ENCODE results near the gene GJB4.

The GJB4 gene

DNA sequence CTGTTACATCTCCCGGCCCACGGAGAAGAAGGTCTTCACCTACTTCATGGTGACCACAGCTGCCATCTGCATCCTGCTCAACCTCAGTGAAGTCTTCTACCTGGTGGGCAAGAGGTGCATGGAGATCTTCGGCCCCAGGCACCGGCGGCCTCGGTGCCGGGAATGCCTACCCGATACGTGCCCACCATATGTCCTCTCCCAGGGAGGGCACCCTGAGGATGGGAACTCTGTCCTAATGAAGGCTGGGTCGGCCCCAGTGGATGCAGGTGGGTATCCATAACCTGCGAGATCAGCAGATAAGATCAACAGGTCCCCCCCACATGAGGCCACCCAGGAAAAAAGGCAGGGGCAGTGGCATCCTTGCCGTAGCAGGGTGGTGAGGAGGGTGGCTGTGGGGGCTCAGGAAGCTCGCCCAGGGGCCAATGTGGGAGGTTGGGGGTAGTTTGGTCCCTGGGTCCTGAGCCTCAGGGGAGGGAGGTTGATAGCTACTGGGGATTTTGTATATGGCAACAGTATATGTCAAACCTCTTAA lies 2.3 kb downstream of the GJB4 start:
- no peaks in the 10 kb centered on the region for H3K36me3 ChIP-seq (ENCODE audit: control insufficient read depth, low read length)
- H3K4me2 ChIP-seq (ENCODE audit: low read length) = no peak overlapping the region
- H4K20me1 ChIP-seq (ENCODE audit: control insufficient read depth, insufficient read depth, low read depth, low read length) = no peaks in the 10 kb centered on the region
- H3K27ac ChIP-seq (ENCODE audit: low read depth, low read length) = no peak overlapping the region
- no peak overlapping the region for H3K4me3 ChIP-seq (ENCODE audit: low read length)
- H3K79me2 ChIP-seq (ENCODE audit: control insufficient read depth, low read length) = no peaks in the 10 kb centered on the region
- no peaks in the 10 kb centered on the region for H3K9me3 ChIP-seq (ENCODE audit: control insufficient read depth, insufficient read depth, low read length)
- H3K27me3 ChIP-seq (ENCODE audit: control insufficient read depth, low read length) = no peaks in the 10 kb centered on the region
- TF ChIP-seq EZH2phosphoT487 (IDR thresholded peaks at IDR 0.05; ENCODE audit: borderline replicate concordance, low read length) = no peak
- TF ChIP-seq, protein P1, sequence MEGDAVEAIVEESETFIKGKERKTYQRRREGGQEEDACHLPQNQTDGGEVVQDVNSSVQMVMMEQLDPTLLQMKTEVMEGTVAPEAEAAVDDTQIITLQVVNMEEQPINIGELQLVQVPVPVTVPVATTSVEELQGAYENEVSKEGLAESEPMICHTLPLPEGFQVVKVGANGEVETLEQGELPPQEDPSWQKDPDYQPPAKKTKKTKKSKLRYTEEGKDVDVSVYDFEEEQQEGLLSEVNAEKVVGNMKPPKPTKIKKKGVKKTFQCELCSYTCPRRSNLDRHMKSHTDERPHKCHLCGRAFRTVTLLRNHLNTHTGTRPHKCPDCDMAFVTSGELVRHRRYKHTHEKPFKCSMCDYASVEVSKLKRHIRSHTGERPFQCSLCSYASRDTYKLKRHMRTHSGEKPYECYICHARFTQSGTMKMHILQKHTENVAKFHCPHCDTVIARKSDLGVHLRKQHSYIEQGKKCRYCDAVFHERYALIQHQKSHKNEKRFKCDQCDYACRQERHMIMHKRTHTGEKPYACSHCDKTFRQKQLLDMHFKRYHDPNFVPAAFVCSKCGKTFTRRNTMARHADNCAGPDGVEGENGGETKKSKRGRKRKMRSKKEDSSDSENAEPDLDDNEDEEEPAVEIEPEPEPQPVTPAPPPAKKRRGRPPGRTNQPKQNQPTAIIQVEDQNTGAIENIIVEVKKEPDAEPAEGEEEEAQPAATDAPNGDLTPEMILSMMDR (IDR thresholded peaks at IDR 0.05; ENCODE audit: low read depth, low read length, poor library complexity, severe bottlenecking) = no peak
- H3K9me2 ChIP-seq (replicated peaks; ENCODE audit: control insufficient read depth, low read length) = no peaks in the 10 kb centered on the region
- no peaks in the 10 kb centered on the region for H3F3A ChIP-seq (ENCODE audit: control insufficient read depth, insufficient read depth)
- no peaks in the 10 kb centered on the region for H3K4me1 ChIP-seq (ENCODE audit: control insufficient read depth, low read length)

DNA sequence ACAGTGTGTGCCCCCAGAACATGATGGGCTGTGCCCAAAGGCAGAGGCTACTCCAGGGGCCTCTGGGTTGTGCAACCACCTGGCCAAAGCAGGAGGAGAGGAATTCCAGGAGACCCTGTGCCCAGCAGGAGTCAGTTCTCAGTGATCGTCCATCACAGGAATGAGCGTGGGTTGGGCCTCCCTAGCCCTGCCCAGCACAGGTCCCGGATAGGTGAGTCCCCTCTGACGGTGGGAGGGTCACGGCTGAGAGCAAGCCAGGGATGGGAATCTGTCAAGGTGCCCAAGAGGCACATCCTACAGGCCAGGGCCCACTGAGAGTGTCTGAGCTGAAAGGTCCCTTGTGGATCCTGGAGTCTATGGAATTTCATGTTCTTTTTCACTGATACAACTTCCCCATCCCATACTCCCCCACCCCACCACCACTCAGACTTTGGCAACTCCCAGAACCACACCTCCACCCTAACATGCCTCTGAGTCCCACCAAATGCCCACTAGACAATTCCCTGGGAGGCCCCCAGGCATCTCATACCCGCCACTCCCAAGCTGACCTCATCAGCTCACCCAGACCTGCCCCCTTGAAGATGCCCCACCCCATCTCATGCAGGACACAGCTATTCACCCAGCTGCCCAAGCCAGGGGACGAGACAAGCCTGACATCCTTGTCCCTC lies 3.1 kb downstream of the GJB4 start:
- no peaks in the 10 kb centered on the region for H3K9me2 ChIP-seq (replicated peaks; ENCODE audit: control insufficient read depth, low read length)
- H3K4me1 ChIP-seq (ENCODE audit: control insufficient read depth, low read length) = no peaks in the 10 kb centered on the region
- TF ChIP-seq, protein P1 (IDR thresholded peaks at IDR 0.05; ENCODE audit: low read depth, low read length, poor library complexity, severe bottlenecking) = no peak
- TF ChIP-seq EZH2phosphoT487 (IDR thresholded peaks at IDR 0.05; ENCODE audit: borderline replicate concordance, low read length) = no peak
- H3K4me2 ChIP-seq (ENCODE audit: low read length) = no peak overlapping the region
- no peaks in the 10 kb centered on the region for H4K20me1 ChIP-seq (ENCODE audit: control insufficient read depth, insufficient read depth, low read depth, low read length)
- H3K36me3 ChIP-seq (ENCODE audit: control insufficient read depth, low read length) = no peaks in the 10 kb centered on the region
- H3F3A ChIP-seq (ENCODE audit: control insufficient read depth, insufficient read depth) = no peaks in the 10 kb centered on the region
- no peaks in the 10 kb centered on the region for H3K27me3 ChIP-seq (ENCODE audit: control insufficient read depth, low read length)
- H3K79me2 ChIP-seq (ENCODE audit: control insufficient read depth, low read length) = no peaks in the 10 kb centered on the region
- H3K4me3 ChIP-seq (ENCODE audit: low read length) = no peak overlapping the region
- H3K27ac ChIP-seq (ENCODE audit: low read depth, low read length) = no peak overlapping the region
- H3K9me3 ChIP-seq (ENCODE audit: control insufficient read depth, insufficient read depth, low read length) = no peaks in the 10 kb centered on the region

DNA sequence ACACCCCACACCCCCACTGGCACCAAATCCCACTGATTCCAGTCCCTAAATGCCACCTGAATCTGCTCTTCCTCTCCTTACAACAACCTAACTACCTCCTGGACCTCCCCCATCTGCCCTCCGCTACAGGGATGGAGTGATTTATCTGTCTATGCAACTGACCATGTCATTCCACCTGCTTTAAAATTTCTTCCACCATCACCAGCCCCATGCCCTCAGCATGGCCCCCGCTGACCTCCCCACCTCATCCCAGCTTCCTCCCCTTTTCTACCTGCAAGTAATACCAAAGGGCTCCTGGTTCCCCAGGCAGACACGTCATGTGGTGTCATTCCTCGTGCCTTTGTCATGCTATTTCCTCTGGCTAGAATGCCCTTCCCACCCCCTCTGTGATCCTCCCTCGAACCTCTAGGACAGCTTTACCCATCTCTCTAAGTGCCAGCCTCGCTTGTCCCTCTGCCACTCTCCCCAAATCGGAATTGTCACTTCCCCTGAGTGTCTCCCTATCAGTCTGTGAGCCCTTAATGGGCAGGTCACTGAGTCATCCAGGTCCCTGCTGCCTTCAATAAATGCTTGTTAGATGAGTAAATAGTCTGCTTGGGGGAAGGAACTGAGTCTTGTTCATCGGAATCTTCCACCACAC lies 3.7 kb downstream of the GJB4 start:
- Histone ChIP-seq H3K9me2 (replicated peaks; ENCODE audit: control insufficient read depth, low read length) (no peaks in the 10 kb centered on the region), H4K20me1 (ENCODE audit: control insufficient read depth, insufficient read depth, low read depth, low read length) (no peaks in the 10 kb centered on the region), H3K4me1 (ENCODE audit: control insufficient read depth, low read length) (no peaks in the 10 kb centered on the region), H3K27me3 (ENCODE audit: control insufficient read depth, low read length) (no peaks in the 10 kb centered on the region), H3K79me2 (ENCODE audit: control insufficient read depth, low read length) (no peaks in the 10 kb centered on the region), H3F3A (ENCODE audit: control insufficient read depth, insufficient read depth) (no peaks in the 10 kb centered on the region), H3K4me3 (ENCODE audit: low read length) (no peak overlapping the region), H3K9me3 (ENCODE audit: control insufficient read depth, insufficient read depth, low read length) (no peaks in the 10 kb centered on the region), H3K27ac (ENCODE audit: low read depth, low read length) (no peak overlapping the region), H3K4me2 (ENCODE audit: low read length) (no peak overlapping the region), H3K36me3 (ENCODE audit: control insufficient read depth, low read length) (no peaks in the 10 kb centered on the region)
- TF ChIP-seq EZH2phosphoT487 (IDR thresholded peaks at IDR 0.05; ENCODE audit: borderline replicate concordance, low read length) = no peak
- TF ChIP-seq, protein P1 (IDR thresholded peaks at IDR 0.05; ENCODE audit: low read depth, low read length, poor library complexity, severe bottlenecking) = no peak
